GM13976 (cell line): ENCODE measurements around the gene SEC61A1.

Experiments used
- DNase-seq: peaks from one replicate; pipeline ENCODE4 v3.0.0; 2012; ENCODE audit warnings: low spot score
- CTCF ChIP-seq: IDR thresholded peaks from 2 replicates; pipeline ENCODE4 v1.5.1; 2012; ENCODE audit warnings: borderline replicate concordance, mild to moderate bottlenecking; ENCODE audit not compliant: insufficient read depth; ENCODE audit errors: extremely low read depth, missing control alignments, control extremely low read depth
- in situ Hi-C: fragments of 300-500 bp; cut with MboI; formaldehyde crosslinking; loops from one replicate; pipeline ENCODE4 v1.12.0; 2022; ENCODE audit warnings: low sequenced_read_pairs, mixed read lengths, inconsistent platforms; ENCODE audit not compliant: unreplicated experiment

SEC61A1 gene

GRCh38 chr3:128098234-128098633 is 46.0 kb downstream of the SEC61A1 start:
- in situ Hi-C loops: no loop called here
- DNase-seq: no peak
- TF ChIP-seq CTCF: no peak

GRCh38 chr3:128100161-128100560 is 47.9 kb downstream of the SEC61A1 start:
- in situ Hi-C loops: no loop called here

GRCh38 chr3:128100638-128101037 is 48.4 kb downstream of the SEC61A1 start:
- DNase-seq: no peak
- no peak for TF ChIP-seq CTCF
- in situ Hi-C loops: no loop called here

More at GRCh38 chr3:128100161-128100560, 47.9 kb downstream of the SEC61A1 start:
- DNase-seq: no peak
- no peak for TF ChIP-seq CTCF

GRCh38 chr3:128103136-128103676 is 51.0 kb downstream of the SEC61A1 start:
- in situ Hi-C loops: no loop called here
- TF ChIP-seq CTCF: no peak
- DNase-seq: no peak

- in situ Hi-C loops: no loop called here
- no peak for TF ChIP-seq CTCF
- no peak for DNase-seq
Observed at GRCh38 chr3:128107834-128108233, 55.6 kb downstream of the SEC61A1 start.

- DNase-seq: no peak
- in situ Hi-C loops: no loop called here
- no peak for TF ChIP-seq CTCF
Observed at GRCh38 chr3:128111147-128111546, 58.9 kb downstream of the SEC61A1 start.
